Loucy (cell line): ENCODE results near the gene KCNJ12.
"Not testable (repeated sequence)": the region's sequence is repeated elsewhere in the genome, so short reads cannot be mapped to it uniquely, and the experiment has no call there.

Source experiments
- H2AFZ ChIP-seq: fragments of 200-600 bp; sonication (generic); 2 replicates; pipeline ENCODE4 v1.6.0; 2016; ENCODE audit warnings: antibody characterized with exemption, mild to moderate bottlenecking, low read length, moderate library complexity
- H3F3A ChIP-seq: fragments of 200-600 bp; 2 replicates; pipeline ENCODE4 v1.6.0; 2016; ENCODE audit warnings: antibody characterized with exemption, low read depth, mild to moderate bottlenecking
- H3K27me3 ChIP-seq: fragments of 200-600 bp; sonication (generic); 2 replicates; pipeline ENCODE4 v1.6.1; 2014; ENCODE audit warnings: low read length, mild to moderate bottlenecking; ENCODE audit not compliant: insufficient read depth, poor library complexity, severe bottlenecking
- H3K36me3 ChIP-seq: fragments of 200-600 bp; sonication (generic); 2 replicates; pipeline ENCODE4 v1.6.1; 2016; ENCODE audit warnings: low read length; ENCODE audit not compliant: insufficient read depth
- H3K4me1 ChIP-seq: fragments of 200-600 bp; sonication (generic); 2 replicates; pipeline ENCODE4 v1.5.1; 2014; ENCODE audit warnings: low read length, mild to moderate bottlenecking; ENCODE audit not compliant: insufficient read depth, poor library complexity, severe bottlenecking
- H3K4me2 ChIP-seq: fragments of 200-600 bp; sonication (generic); 2 replicates; pipeline ENCODE4 v1.6.0; 2014; ENCODE audit warnings: antibody characterized with exemption, low read length, low read depth, mild to moderate bottlenecking; ENCODE audit not compliant: poor library complexity, severe bottlenecking
- H3K4me3 ChIP-seq: fragments of 200-600 bp; sonication (generic); 2 replicates; pipeline ENCODE4 v1.5.1; 2014; ENCODE audit warnings: low read length, mild to moderate bottlenecking, mixed read lengths; ENCODE audit not compliant: poor library complexity, severe bottlenecking
- H3K79me2 ChIP-seq: fragments of 200-600 bp; sonication (generic); 2 replicates; pipeline ENCODE4 v1.6.1; 2014; ENCODE audit warnings: low read length; ENCODE audit not compliant: insufficient read depth
- H3K9ac ChIP-seq: fragments of 200-600 bp; sonication (generic); 2 replicates; pipeline ENCODE4 v1.6.0; 2014; ENCODE audit warnings: mild to moderate bottlenecking, low read depth, low read length, moderate library complexity; ENCODE audit not compliant: poor library complexity, severe bottlenecking
- H3K9me2 ChIP-seq: fragments of 200-600 bp; sonication (generic); replicated peaks from 2 replicates; pipeline ENCODE4 v1.6.1; 2016; ENCODE audit warnings: low read depth, low read length, mixed read lengths
- H3K9me3 ChIP-seq: fragments of 200-600 bp; sonication (generic); 2 replicates; pipeline ENCODE4 v1.6.1; 2014; ENCODE audit warnings: mild to moderate bottlenecking, antibody characterized with exemption, low read length, low read depth; ENCODE audit not compliant: insufficient read depth
- H4K20me1 ChIP-seq: fragments of 200-600 bp; sonication (generic); 2 replicates; pipeline ENCODE4 v1.6.0; 2014; ENCODE audit warnings: antibody characterized with exemption, low read length, mild to moderate bottlenecking; ENCODE audit not compliant: insufficient read depth, poor library complexity, severe bottlenecking
- CTCF ChIP-seq: fragments of 200-600 bp; sonication (generic); conservative IDR thresholded peaks from 2 replicates; pipeline ENCODE4 v1.5.1; 2014; ENCODE audit warnings: mild to moderate bottlenecking, antibody characterized with exemption, low read length
- EZH2phosphoT487 ChIP-seq: fragments of 200-600 bp; IDR thresholded peaks from 2 replicates; pipeline ENCODE4 v1.6.1; 2018; ENCODE audit warnings: antibody characterized with exemption, mild to moderate bottlenecking, moderate library complexity, borderline replicate concordance

Gene KCNJ12

DNA sequence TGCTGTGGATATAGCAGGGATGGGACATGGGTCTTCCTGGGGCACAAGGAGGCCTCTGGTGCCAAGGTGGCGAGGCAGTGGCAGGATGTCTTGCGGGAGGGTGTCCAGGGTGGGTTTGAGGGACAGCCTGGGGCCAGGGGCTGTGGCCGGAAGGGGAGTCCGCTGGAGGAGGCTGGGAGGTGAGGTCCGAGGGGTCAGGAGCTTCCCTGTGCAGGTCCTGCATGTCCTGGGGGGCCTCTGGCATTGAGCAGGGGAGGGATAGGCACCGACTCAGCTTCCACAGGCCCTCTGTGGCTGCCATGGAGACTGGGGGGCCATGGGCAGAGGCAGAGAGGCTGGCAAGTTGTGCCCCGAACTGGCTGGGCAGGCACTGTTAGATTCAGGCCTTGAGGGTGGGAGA, 38.5 kb downstream of the KCNJ12 start:
- H3K27me3 ChIP-seq, H4K20me1 ChIP-seq, H3K9me3 ChIP-seq, H3F3A ChIP-seq, H3K9ac ChIP-seq, H3K9me2 ChIP-seq, H2AFZ ChIP-seq, H3K4me2 ChIP-seq, H3K79me2 ChIP-seq, H3K36me3 ChIP-seq, H3K4me3 ChIP-seq, H3K4me1 ChIP-seq: not testable (repeated sequence)

DNA sequence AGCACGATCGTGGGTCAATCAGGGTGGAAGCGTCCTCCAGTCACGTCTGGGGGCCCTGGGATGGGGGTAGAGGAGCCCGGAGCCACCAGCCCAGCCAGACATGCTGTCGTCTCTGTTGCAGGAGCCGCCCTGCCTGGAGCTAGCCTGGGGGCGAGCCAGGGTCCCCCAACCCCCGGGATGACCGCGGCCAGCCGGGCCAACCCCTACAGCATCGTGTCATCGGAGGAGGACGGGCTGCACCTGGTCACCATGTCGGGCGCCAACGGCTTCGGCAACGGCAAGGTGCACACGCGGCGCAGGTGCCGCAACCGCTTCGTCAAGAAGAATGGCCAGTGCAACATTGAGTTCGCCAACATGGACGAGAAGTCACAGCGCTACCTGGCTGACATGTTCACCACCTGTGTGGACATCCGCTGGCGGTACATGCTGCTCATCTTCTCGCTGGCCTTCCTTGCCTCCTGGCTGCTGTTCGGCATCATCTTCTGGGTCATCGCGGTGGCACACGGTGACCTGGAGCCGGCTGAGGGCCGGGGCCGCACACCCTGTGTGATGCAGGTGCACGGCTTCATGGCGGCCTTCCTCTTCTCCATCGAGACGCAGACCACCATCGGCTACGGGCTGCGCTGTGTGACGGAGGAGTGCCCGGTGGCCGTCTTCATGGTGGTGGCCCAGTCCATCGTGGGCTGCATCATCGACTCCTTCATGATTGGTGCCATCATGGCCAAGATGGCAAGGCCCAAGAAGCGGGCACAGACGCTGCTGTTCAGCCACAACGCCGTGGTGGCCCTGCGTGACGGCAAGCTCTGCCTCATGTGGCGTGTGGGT, 39.2 kb downstream of the KCNJ12 start:
- not testable (repeated sequence) for H3F3A ChIP-seq, H4K20me1 ChIP-seq, H3K4me3 ChIP-seq, H3K4me1 ChIP-seq, H3K27me3 ChIP-seq, H3K36me3 ChIP-seq, H3K9ac ChIP-seq, H3K79me2 ChIP-seq, H2AFZ ChIP-seq, H3K9me3 ChIP-seq, H3K4me2 ChIP-seq, H3K9me2 ChIP-seq

DNA sequence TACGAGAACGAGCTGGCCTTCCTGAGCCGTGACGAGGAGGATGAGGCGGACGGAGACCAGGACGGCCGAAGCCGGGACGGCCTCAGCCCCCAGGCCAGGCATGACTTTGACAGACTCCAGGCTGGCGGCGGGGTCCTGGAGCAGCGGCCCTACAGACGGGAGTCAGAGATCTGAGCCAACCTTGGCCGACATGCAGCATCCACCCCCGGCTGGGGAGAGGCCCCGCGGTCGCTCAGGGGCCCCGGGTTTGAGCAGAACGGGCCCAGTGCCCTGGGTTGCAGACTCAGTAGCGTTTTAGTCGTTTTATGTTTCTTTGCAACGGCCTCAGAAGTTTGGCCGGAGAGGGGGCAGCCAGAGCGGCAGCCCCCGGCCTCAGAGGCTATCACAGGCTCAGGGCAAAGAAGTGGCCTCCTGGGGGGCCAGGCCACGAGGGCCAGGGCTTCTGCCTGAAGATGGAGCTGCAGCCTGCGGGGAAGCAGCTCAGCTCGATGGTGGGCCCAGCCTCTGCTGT, 40.4 kb downstream of the KCNJ12 start:
- not testable (repeated sequence) for H3K27me3 ChIP-seq, H3K4me3 ChIP-seq, H3F3A ChIP-seq, H3K4me2 ChIP-seq, H3K4me1 ChIP-seq, H3K9ac ChIP-seq, H4K20me1 ChIP-seq, H2AFZ ChIP-seq, H3K36me3 ChIP-seq, H3K9me3 ChIP-seq, H3K9me2 ChIP-seq, H3K79me2 ChIP-seq

DNA sequence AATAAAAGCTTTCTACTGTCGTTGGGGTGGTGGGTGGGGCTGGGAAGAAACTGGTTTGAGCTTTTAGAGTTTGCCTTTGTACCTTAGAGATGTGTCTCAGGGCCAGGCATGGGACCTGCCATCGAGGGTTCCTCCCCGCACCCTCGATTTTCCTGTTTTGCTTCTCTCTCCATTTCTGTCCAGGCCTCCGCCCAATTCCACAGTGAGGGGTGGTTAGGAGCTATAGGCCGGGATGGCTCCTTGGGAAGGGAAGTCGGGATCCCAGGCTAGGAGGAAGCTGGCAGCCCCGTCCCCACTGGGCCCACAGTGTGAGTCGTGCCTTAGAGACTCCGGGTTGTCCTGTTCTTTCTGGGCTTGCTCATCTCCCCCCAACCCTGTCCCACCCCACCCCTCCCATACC, 41.2 kb downstream of the KCNJ12 start:
- H3K36me3 ChIP-seq, H3K79me2 ChIP-seq, H3K9me3 ChIP-seq, H3F3A ChIP-seq, H3K9me2 ChIP-seq, H3K9ac ChIP-seq, H3K27me3 ChIP-seq, H4K20me1 ChIP-seq, H3K4me1 ChIP-seq, H2AFZ ChIP-seq, H3K4me3 ChIP-seq, H3K4me2 ChIP-seq: not testable (repeated sequence)

DNA sequence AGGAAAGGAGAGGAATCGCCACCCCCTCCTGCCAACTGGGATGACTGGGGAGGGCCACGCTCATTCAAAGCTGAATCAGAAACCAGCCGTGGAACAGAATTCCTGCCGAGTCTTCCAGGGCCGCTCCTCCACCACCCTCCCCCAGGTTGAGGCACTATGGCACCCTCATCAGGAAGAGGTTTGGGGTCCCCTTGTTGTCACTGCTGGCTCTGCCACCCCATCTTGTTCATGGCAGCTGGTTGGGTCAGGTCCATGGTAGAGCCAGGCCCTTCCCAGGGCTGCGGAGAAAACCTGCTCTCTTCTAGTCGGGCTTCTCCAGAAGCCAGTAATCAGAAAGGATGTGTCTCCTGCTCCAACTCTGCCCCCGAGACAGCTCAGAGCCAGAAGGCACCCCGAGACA, 41.8 kb downstream of the KCNJ12 start:
- H3F3A ChIP-seq: no peaks in the 10 kb centered on the region
- no peaks in the 10 kb centered on the region for H3K36me3 ChIP-seq
- no peak overlapping the region for H2AFZ ChIP-seq
- no peaks in the 10 kb centered on the region for H3K4me1 ChIP-seq
- no peaks in the 10 kb centered on the region for H4K20me1 ChIP-seq
- H3K79me2 ChIP-seq: no peaks in the 10 kb centered on the region
- no peak overlapping the region for H3K9ac ChIP-seq
- no peaks in the 10 kb centered on the region; the same call in 1 of the 2 replicates for H3K9me3 ChIP-seq
- H3K4me3 ChIP-seq: no peak overlapping the region
- H3K9me2 ChIP-seq: no peaks in the 10 kb centered on the region
- no peak overlapping the region for H3K4me2 ChIP-seq
- TF ChIP-seq EZH2phosphoT487: no peak
- TF ChIP-seq CTCF: no peak
- H3K27me3 ChIP-seq: no peaks in the 10 kb centered on the region
